ENCODE measurements around the gene OR1F1.
"Not testable (repeated sequence)": the region's sequence is repeated elsewhere in the genome, so short reads cannot be mapped to it uniquely, and the experiment has no call there.

Gene OR1F1

GRCh38 chr16:3175157-3176093, 12.6 kb upstream of the OR1F1 start:
- peak; percentile 93 for DNase-seq

- no peak for DNase-seq
Measured at GRCh38 chr16:3179651-3180050, 8.4 kb upstream of the OR1F1 start.

- peak; percentile 77 for DNase-seq
Measured at GRCh38 chr16:3180445-3180878, 7.5 kb upstream of the OR1F1 start.

- DNase-seq = not testable (repeated sequence)
Measured at GRCh38 chr16:3182293-3182607, 5.8 kb upstream of the OR1F1 start.

- DNase-seq = peak; percentile 94
Measured at GRCh38 chr16:3182608-3183444, 5.2 kb upstream of the OR1F1 start.

GRCh38 chr16:3183445-3184139, 4.4 kb upstream of the OR1F1 start:
- DNase-seq = peak; percentile 23

GRCh38 chr16:3186946-3187690, 886 bp upstream of the OR1F1 start:
- DNase-seq = no peak

- no peak for DNase-seq
Measured at GRCh38 chr16:3188675-3188924, 596 bp downstream of the OR1F1 start.

GRCh38 chr16:3188925-3189825, 1.2 kb downstream of the OR1F1 start:
- peak; percentile 93 for DNase-seq

- DNase-seq = no peak
Measured at GRCh38 chr16:3189869-3190268, 1.9 kb downstream of the OR1F1 start.

- peak; percentile 45 for DNase-seq
Measured at GRCh38 chr16:3190949-3191353, 2.9 kb downstream of the OR1F1 start.

GRCh38 chr16:3192476-3193019, 4.5 kb downstream of the OR1F1 start:
- DNase-seq = no peak

- DNase-seq = no peak
Measured at GRCh38 chr16:3193221-3194212, 5.5 kb downstream of the OR1F1 start.

GRCh38 chr16:3194792-3195191, 6.8 kb downstream of the OR1F1 start:
- DNase-seq = no peak

- peak; percentile 45 for DNase-seq
Measured at GRCh38 chr16:3195975-3196374, 8.0 kb downstream of the OR1F1 start.

GRCh38 chr16:3197694-3198333, 9.8 kb downstream of the OR1F1 start:
- not testable (repeated sequence) for DNase-seq

- DNase-seq = no peak
Measured at GRCh38 chr16:3198334-3199072, 10.5 kb downstream of the OR1F1 start.

GRCh38 chr16:3202903-3203539, 15.0 kb downstream of the OR1F1 start:
- no peak for DNase-seq
